Activated CD4-positive, CD25-positive, alpha-beta regulatory T cell treated with anti-CD3 and anti-CD28 coated beads, Interleukin-2, amount 50 U/mL, for 24 hours (primary cell): ENCODE data around the gene HTRA1.

ENCODE experiments used
- ATAC-seq, 2 donors: fragments of 150-1000 bp; cut with Tn5 transposase; one replicate each; pipeline ENCODE4 v1.10.0; 2021; ENCODE audit warnings: mild to moderate bottlenecking in 1 of 2, moderate library complexity in 1 of 2

The HTRA1 gene

DNA sequence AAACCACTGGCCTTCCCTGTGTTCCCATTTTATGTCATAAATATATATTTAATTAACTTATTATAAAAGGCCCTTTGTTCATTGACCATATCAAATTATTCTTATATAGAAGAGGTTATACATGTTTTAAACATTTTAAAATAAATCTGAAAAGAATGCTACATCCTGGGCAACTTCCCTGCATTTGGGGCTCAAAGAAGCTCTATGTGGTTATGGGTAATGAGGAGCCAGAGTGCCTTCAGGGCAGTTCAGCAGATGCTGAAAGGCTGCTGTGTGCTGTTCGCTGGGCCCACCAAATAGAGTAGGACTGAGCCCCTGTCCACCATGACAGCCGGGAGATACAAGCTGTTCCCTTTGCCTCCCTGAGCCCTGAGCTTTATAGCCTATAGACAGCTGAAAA is 35.9 kb downstream of the HTRA1 start:
- ATAC-seq: no peak

- ATAC-seq: no peak
Observed at GRCh38 chr10:122498521-122498920, 37.2 kb downstream of the HTRA1 start.

GRCh38 chr10:122499012-122499411 is 37.7 kb downstream of the HTRA1 start:
- ATAC-seq: no peak

DNA sequence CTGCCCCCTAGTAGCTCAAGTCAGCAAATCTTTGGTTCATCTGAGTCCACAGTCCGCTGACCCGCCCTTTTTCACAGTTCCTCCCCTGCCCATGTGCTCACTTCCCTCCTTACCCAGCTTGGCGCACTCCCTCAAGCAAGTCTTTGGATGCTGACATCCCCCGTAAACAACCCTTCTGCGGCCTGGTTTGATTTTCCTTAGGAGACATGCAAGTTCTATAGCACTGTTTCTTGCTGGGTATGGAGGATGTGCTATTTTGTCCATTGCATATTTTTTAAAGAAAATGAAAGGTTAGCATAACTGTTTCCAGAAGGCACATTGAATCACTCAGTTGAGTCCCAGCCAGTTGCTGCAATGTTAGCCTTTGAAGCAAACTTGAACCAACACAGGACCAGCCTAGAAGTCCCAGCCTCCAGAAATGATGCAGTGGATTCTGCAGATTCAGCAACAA is 38.2 kb downstream of the HTRA1 start:
- ATAC-seq: no peak

GRCh38 chr10:122500194-122500593 is 38.8 kb downstream of the HTRA1 start:
- ATAC-seq: no peak

- no peak for ATAC-seq
Observed at GRCh38 chr10:122500726-122501125, 39.4 kb downstream of the HTRA1 start.

DNA sequence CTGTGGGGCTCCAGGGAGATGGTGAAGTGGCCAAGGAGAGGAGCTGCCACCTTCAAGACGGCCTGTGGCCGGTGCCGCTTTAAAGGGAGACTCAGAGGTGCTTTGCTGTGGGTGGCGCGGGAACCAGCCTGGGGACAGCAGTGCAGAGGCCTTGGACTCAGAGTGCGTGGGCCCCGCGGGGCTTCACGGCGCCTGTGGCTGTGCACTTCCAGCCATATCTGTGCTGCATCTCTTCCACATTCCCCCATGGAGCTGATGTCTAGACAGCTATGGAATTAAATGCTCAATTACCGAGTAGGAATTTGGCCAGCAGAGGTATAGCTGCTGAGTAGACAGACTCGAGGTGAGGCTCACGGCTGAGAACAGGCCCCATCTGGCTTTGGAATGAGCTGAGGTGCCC is 41.7 kb downstream of the HTRA1 start:
- no peak for ATAC-seq

DNA sequence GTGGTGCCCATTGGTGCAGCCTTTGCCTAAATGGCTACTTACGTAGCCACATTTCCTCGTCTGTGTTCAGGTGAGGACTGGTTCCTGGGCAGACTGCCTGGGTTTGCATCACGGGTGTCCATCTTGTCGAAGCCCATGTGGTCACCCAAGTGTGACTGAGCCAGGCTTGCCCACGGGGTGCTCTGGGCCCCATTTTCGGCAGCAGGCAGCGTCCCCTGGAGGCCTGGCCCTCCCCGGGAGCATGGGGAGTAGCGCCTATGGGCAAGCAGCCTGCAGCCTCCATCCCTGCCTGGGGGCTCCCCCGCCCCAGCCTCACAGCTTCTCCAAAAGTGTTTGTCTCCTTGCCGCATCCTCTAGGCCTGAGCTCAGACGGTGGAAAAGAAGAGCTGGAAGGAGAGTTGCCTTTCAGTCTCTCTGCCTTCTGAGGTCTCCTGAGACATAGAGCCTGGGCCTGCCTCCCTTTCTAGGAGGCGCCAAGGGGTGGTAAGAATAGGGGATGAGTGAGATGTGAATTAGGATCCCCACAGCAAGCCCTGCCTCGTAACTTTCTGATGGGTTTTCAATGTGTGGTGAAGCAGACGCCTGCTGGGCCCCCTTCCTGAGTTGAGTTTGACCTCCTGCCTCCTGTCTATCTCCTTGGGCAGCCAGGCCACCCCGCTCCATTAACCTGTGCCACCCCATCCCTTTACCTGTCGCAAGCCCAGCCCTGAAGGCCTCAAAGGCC is 42.7 kb downstream of the HTRA1 start:
- no peak for ATAC-seq

- no peak for ATAC-seq
Observed at GRCh38 chr10:122504610-122504950, 43.2 kb downstream of the HTRA1 start.

DNA sequence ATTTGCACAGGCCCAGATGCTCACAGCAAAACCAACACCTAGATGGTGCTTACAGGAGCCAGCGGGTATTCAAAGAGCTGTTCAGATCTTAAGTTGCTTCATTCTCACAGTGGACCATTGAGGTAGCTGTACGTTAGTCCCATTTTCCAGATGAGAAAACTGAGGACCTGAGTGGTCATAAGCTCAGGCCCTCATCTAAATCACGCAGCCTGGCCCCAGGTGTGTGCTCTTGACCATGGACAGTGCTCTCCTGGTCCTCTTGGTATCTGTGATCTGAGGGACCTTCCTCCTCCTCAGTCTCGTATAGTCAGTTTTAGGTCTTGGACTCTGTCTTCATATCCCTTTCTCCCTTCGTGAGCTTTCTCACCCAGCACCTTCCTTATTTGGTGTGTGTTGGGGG is 43.7 kb downstream of the HTRA1 start:
- no peak for ATAC-seq

GRCh38 chr10:122505885-122506645 is 44.7 kb downstream of the HTRA1 start:
- ATAC-seq: no peak

DNA sequence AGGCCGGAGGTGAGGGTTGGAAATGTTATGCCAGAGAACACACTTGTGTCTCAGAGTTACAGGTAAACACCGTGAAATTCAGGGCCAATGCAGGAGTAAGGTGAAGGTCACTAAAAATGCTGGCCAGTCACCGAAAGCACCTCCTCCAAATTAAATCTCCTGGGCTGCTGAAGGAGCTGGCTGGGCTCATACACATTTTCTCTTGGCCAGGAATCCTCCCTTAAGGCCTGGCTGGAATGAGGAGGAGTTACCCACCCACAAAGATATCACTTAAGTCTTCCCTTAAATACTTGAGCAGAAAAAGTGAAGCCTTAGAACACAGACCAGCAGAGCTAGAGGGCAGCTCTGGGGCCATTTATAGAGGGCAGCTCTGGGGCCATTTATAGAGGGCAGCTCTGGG is 46.3 kb downstream of the HTRA1 start:
- ATAC-seq: no peak

- no peak for ATAC-seq
Observed at GRCh38 chr10:122508021-122508420, 46.7 kb downstream of the HTRA1 start.

- no peak for ATAC-seq
Observed at GRCh38 chr10:122509323-122509722, 48.0 kb downstream of the HTRA1 start.

GRCh38 chr10:122510326-122510725 is 49.0 kb downstream of the HTRA1 start:
- no peak for ATAC-seq

- ATAC-seq: no peak
Observed at GRCh38 chr10:122510736-122511135, 49.4 kb downstream of the HTRA1 start.

- no peak for ATAC-seq
Observed at GRCh38 chr10:122513053-122513452, 51.7 kb downstream of the HTRA1 start.

- ATAC-seq: no peak
Observed at GRCh38 chr10:122514045-122514840, 52.9 kb downstream of the HTRA1 start.

GRCh38 chr10:122515022-122515424 is 53.7 kb downstream of the HTRA1 start:
- no peak for ATAC-seq

DNA sequence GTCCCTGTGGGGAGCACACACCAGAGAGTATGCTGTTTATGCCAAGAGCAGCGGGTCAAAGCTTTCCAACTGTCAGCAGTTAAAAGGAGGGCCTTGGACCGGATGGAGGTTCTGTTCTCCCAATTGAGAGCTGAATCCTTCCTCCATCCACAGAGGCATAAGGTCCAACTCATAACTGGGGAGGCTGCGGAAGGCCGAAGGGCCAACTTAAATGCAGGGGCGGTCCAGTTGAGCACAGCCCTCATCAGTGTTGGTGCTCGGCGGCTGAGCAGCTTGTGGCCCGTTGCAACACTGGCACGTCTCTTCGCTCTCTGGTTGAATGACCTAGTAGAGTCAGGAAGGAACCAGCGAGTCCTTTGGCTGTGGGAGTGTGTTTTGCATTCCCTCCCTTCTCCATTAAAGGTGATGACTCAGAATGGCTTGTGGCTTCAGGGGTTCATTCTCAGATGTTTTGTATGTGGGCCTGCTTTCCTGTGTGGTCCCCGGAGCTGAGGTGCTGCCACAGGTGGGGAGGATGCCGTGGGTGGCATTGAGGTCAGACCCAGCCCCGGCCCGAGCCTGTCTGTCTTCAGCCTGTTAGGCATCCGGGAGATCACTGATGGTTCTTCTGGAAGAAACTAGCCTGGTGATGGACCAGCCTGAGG is 54.4 kb downstream of the HTRA1 start:
- peak; percentile 58 to 60 for ATAC-seq

DNA sequence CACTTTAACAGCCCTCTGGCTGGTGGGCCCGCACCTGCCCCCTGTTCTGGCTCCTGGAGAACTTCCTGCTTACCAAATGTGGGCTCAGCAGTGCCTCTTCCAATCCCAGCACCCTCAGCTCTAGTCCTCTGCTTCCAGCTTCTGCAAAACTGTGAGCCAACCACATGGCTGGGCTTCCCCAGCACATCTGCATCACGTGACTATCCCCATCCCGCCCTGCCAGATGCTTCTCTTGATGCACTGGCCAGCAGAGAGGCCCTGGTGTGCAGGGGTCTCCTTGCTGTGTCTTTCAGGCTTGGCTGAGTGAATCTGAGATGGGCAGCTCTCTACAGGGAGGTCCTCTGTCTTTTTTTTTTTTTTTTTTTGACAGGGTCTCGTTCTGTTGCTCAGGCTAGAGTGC is 55.4 kb downstream of the HTRA1 start:
- no peak for ATAC-seq

DNA sequence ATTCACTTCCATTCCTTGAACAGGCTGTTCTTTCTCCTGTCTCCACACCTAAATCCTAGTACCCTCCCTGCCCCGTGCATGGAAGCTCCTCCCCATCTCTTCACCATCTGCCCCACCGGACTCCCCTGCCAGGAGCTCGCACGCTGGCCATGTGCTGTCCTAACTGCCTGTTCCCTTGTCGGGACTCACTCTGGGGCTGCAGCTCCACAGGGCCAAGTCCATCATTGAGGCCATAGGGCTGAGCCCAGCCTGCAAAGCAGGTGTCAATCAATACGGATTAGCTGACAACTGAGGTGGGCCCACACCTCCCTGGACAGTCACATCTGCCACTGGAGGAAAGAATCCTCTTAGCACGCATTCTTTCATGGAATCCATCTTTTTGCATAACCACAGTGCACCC is 57.8 kb downstream of the HTRA1 start:
- ATAC-seq: no peak

DNA sequence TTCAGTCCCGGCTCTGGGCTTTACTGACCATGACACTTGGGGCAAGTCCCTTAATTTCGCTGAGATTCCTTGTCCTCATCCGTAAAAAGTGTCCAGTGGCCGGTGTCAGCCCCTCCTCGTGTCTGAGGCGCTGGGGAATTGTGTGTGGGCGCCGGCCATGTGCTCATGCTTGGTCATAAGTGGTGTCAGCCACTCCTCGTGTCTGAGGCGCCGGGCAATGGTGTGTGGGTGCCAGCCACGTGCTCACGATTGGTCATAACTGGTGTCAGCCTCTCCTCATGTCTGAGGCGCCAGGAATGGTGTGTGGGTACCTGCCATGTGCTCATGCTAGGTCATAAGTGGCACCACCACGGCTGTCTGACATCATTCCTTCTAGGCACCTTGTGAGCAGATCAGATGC is 58.5 kb downstream of the HTRA1 start:
- no peak for ATAC-seq
